Stimulated activated effector memory CD8-positive, alpha-beta T cell treated with anti-CD3 and anti-CD28 coated beads, Interleukin-12 subunit alpha, Interleukin-12 subunit beta, amount 100 ng/mL, for 72 hours (primary cell): Measurements from ENCODE around the gene CD82.
A peak's percentile ranks its signal among the peaks of the same experiment; 100 is the strongest.

Experiments
- ATAC-seq: fragments of 150-1000 bp; cut with Tn5 transposase; 2 replicates; pipeline ENCODE4 v1.10.0; 2021
- DNase-seq, 2 donors: peaks; one replicate each; pipeline ENCODE4 v3.0.0; 2021 to 2022; ENCODE audit warnings: low spot score in 2 of 2
- H3K27ac Mint-ChIP-seq: one replicate; pipeline ENCODE4 v1.8.0; 2022; ENCODE audit warnings: mild to moderate bottlenecking, mixed read lengths
- H3K36me3 Mint-ChIP-seq: one replicate; pipeline ENCODE4 v1.8.0; 2022; ENCODE audit warnings: mild to moderate bottlenecking, mixed read lengths
- H3K4me1 Mint-ChIP-seq: one replicate; pipeline ENCODE4 v1.8.0; 2022; ENCODE audit warnings: mixed read lengths
- H3K4me3 Mint-ChIP-seq: one replicate; pipeline ENCODE4 v1.8.0; 2022; ENCODE audit warnings: mild to moderate bottlenecking, mixed read lengths
- H3K9me3 Mint-ChIP-seq: one replicate; pipeline ENCODE4 v1.8.0; 2022; ENCODE audit warnings: mixed read lengths

The CD82 gene

GRCh38 chr11:44574610-44575287 is 9.3 kb downstream of the CD82 start:
- ATAC-seq: peak; percentile 80
- peaks cover 81% of the 10 kb centered on the region for H3K36me3 Mint-ChIP-seq

GRCh38 chr11:44575288-44575672 is 9.8 kb downstream of the CD82 start:
- Mint-ChIP-seq H3K4me1 (peaks cover 91% of the 10 kb centered on the region), H3K4me3 (peak overlapping the region; percentile 85), H3K27ac (peak overlapping the region; percentile 98), H3K36me3 (peaks cover 84% of the 10 kb centered on the region), H3K9me3 (no peaks in the 10 kb centered on the region)
- ATAC-seq (peak; percentile 64), DNase-seq (no peak)

More at GRCh38 chr11:44574610-44575287, 9.3 kb downstream of the CD82 start:
- Mint-ChIP-seq H3K9me3 (no peaks in the 10 kb centered on the region), H3K4me1 (peaks cover 91% of the 10 kb centered on the region), H3K27ac (peak overlapping the region; percentile 98), H3K4me3 (peak overlapping the region; percentile 85)
- DNase-seq: peak in 1 of 2 donors; percentile 73

GRCh38 chr11:44575962-44576361 is 10.5 kb downstream of the CD82 start:
- H3K36me3 Mint-ChIP-seq: peaks cover 88% of the 10 kb centered on the region
- H3K9me3 Mint-ChIP-seq: no peaks in the 10 kb centered on the region
- no peak overlapping the region for H3K27ac Mint-ChIP-seq
- H3K4me1 Mint-ChIP-seq: peaks cover 91% of the 10 kb centered on the region
- ATAC-seq (no peak), DNase-seq (no peak)
- peak overlapping the region; percentile 31 for H3K4me3 Mint-ChIP-seq

- Mint-ChIP-seq H3K36me3 (peaks cover 88% of the 10 kb centered on the region), H3K4me3 (peak overlapping the region; percentile 31), H3K4me1 (peaks cover 87% of the 10 kb centered on the region), H3K9me3 (no peaks in the 10 kb centered on the region), H3K27ac (no peak overlapping the region)
- ATAC-seq: no peak
- DNase-seq: no peak
Observed at GRCh38 chr11:44576656-44577055, 11.2 kb downstream of the CD82 start.

- Mint-ChIP-seq H3K9me3 (no peaks in the 10 kb centered on the region), H3K27ac (peak overlapping the region; percentile 87), H3K4me3 (peak overlapping the region; percentile 31), H3K4me1 (peaks cover 80% of the 10 kb centered on the region), H3K36me3 (peaks cover 88% of the 10 kb centered on the region)
- ATAC-seq: no peak
- no peak for DNase-seq
Observed at GRCh38 chr11:44577231-44577830, 11.9 kb downstream of the CD82 start.

GRCh38 chr11:44578279-44578678 is 12.8 kb downstream of the CD82 start:
- no peak for DNase-seq
- Mint-ChIP-seq H3K4me1 (peaks cover 80% of the 10 kb centered on the region), H3K9me3 (peaks cover 2% of the 10 kb centered on the region), H3K36me3 (peaks cover 88% of the 10 kb centered on the region), H3K27ac (peak overlapping the region; percentile 87), H3K4me3 (peak overlapping the region; percentile 13)
- ATAC-seq: peak; percentile 1

- ATAC-seq: no peak
- H3K9me3 Mint-ChIP-seq: peaks cover 2% of the 10 kb centered on the region
- no peak for DNase-seq
- no peak overlapping the region for H3K4me3 Mint-ChIP-seq
- peak overlapping the region; percentile 87 for H3K27ac Mint-ChIP-seq
- peaks cover 76% of the 10 kb centered on the region for H3K4me1 Mint-ChIP-seq
- H3K36me3 Mint-ChIP-seq: peaks cover 88% of the 10 kb centered on the region
Observed at GRCh38 chr11:44579302-44579761, 13.9 kb downstream of the CD82 start.

- H3K36me3 Mint-ChIP-seq: peaks cover 93% of the 10 kb centered on the region
- peaks cover 2% of the 10 kb centered on the region for H3K9me3 Mint-ChIP-seq
- DNase-seq (no peak), ATAC-seq (no peak)
- no peak overlapping the region for H3K27ac Mint-ChIP-seq
- H3K4me1 Mint-ChIP-seq: peaks cover 63% of the 10 kb centered on the region
- no peak overlapping the region for H3K4me3 Mint-ChIP-seq
Observed at GRCh38 chr11:44580701-44581100, 15.2 kb downstream of the CD82 start.

- Mint-ChIP-seq H3K36me3 (peaks cover 93% of the 10 kb centered on the region), H3K4me1 (peaks cover 57% of the 10 kb centered on the region), H3K4me3 (no peak overlapping the region), H3K9me3 (peaks cover 2% of the 10 kb centered on the region), H3K27ac (no peak overlapping the region)
- no peak for ATAC-seq
- no peak for DNase-seq
Observed at GRCh38 chr11:44581246-44581645, 15.8 kb downstream of the CD82 start.

GRCh38 chr11:44582641-44583352 is 17.3 kb downstream of the CD82 start:
- ATAC-seq (no peak), DNase-seq (no peak)
- no peak overlapping the region for H3K4me3 Mint-ChIP-seq
- peaks cover 54% of the 10 kb centered on the region for H3K4me1 Mint-ChIP-seq
- peaks cover 2% of the 10 kb centered on the region for H3K9me3 Mint-ChIP-seq
- H3K36me3 Mint-ChIP-seq: peaks cover 93% of the 10 kb centered on the region
- peak overlapping the region; percentile 29 for H3K27ac Mint-ChIP-seq

GRCh38 chr11:44583353-44583669 is 17.8 kb downstream of the CD82 start:
- ATAC-seq: no peak
- Mint-ChIP-seq H3K27ac (peak overlapping the region; percentile 29), H3K4me1 (peaks cover 51% of the 10 kb centered on the region), H3K9me3 (peaks cover 2% of the 10 kb centered on the region), H3K36me3 (peaks cover 93% of the 10 kb centered on the region), H3K4me3 (no peak overlapping the region)
- no peak for DNase-seq

- ATAC-seq: no peak
- H3K4me1 Mint-ChIP-seq: peaks cover 35% of the 10 kb centered on the region
- DNase-seq: no peak
- H3K27ac Mint-ChIP-seq: no peak overlapping the region
- H3K36me3 Mint-ChIP-seq: peaks cover 100% of the 10 kb centered on the region
- no peak overlapping the region for H3K4me3 Mint-ChIP-seq
- peaks cover 2% of the 10 kb centered on the region for H3K9me3 Mint-ChIP-seq
Observed at GRCh38 chr11:44585421-44585820, 20.0 kb downstream of the CD82 start.

GRCh38 chr11:44589301-44589700 is 23.8 kb downstream of the CD82 start:
- Mint-ChIP-seq H3K4me1 (peaks cover 34% of the 10 kb centered on the region), H3K9me3 (no peaks in the 10 kb centered on the region), H3K36me3 (peaks cover 99% of the 10 kb centered on the region), H3K4me3 (no peak overlapping the region), H3K27ac (peak overlapping the region; percentile 32)
- ATAC-seq: no peak
- no peak for DNase-seq

GRCh38 chr11:44590769-44591168 is 25.3 kb downstream of the CD82 start:
- DNase-seq (no peak), ATAC-seq (peak; percentile 24)
- Mint-ChIP-seq H3K36me3 (peaks cover 99% of the 10 kb centered on the region), H3K27ac (peak overlapping the region; percentile 79), H3K4me1 (peaks cover 48% of the 10 kb centered on the region), H3K4me3 (no peak overlapping the region), H3K9me3 (no peaks in the 10 kb centered on the region)

- no peak for DNase-seq
- H3K4me1 Mint-ChIP-seq: peaks cover 56% of the 10 kb centered on the region
Observed at GRCh38 chr11:44591557-44591956, 26.1 kb downstream of the CD82 start.

More at GRCh38 chr11:44591557-44591956, 26.1 kb downstream of the CD82 start:
- Mint-ChIP-seq H3K27ac (peak overlapping the region; percentile 79), H3K9me3 (no peaks in the 10 kb centered on the region), H3K36me3 (peaks cover 99% of the 10 kb centered on the region), H3K4me3 (no peak overlapping the region)
- ATAC-seq: no peak
